ENCODE data around the gene CBARP. TPM values are rescaled to one million over a fixed set of nuclear protein-coding genes. Genes with fewer than 3 reads are reported as not detected.
A peak's percentile ranks its signal among the peaks of the same experiment; 100 is the strongest.

The CBARP gene
- total RNA-seq, 1 donor from 2014 or later = 3.9 TPM

DNA sequence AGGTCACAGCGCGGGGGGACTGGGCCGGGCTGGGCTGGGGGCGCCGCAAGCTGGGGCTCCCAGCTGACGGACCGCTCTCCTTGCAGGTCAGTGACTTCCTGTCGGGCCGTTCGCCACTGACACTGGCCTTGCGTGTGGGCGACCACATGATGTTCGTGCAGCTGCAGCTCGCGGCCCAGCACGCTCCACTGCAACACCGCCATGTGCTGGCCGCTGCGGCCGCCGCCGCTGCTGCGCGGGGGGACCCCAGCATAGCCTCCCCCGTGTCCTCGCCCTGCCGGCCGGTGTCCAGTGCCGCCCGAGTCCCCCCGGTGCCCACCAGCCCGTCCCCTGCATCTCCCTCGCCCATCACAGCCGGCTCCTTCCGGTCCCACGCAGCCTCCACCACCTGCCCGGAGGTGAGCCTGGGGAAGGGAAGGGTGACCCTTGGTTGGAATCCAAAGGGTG lies 16.3 kb upstream of the CBARP start:
- Histone ChIP-seq H3K36me3 (peaks cover 0 to 47% of the 10 kb centered on the region in 2 donors), H3K27me3 (no peaks in the 10 kb centered on the region), H3K9me3 (no peaks in the 10 kb centered on the region), H3K4me1 (peaks cover 70% of the 10 kb centered on the region), H3K4me3 (peak overlapping the region; percentile 79 to 85), H3K27ac (peak overlapping the region; percentile 100)
- no peak for TF ChIP-seq POLR2A (IDR thresholded peaks at IDR 0.05)
- TF ChIP-seq, protein P1, sequence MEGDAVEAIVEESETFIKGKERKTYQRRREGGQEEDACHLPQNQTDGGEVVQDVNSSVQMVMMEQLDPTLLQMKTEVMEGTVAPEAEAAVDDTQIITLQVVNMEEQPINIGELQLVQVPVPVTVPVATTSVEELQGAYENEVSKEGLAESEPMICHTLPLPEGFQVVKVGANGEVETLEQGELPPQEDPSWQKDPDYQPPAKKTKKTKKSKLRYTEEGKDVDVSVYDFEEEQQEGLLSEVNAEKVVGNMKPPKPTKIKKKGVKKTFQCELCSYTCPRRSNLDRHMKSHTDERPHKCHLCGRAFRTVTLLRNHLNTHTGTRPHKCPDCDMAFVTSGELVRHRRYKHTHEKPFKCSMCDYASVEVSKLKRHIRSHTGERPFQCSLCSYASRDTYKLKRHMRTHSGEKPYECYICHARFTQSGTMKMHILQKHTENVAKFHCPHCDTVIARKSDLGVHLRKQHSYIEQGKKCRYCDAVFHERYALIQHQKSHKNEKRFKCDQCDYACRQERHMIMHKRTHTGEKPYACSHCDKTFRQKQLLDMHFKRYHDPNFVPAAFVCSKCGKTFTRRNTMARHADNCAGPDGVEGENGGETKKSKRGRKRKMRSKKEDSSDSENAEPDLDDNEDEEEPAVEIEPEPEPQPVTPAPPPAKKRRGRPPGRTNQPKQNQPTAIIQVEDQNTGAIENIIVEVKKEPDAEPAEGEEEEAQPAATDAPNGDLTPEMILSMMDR (IDR thresholded peaks at IDR 0.05) = no peak
- no peak for TF ChIP-seq POLR2AphosphoS5 (IDR thresholded peaks at IDR 0.05; ENCODE audit: insufficient read depth in 1 of 2, low read depth in 1 of 2)
- no peak for DNase-seq (ENCODE audit: extremely low spot score in 2 of 2)
- intact Hi-C loops (cut with DNase I) = no loop called here

DNA sequence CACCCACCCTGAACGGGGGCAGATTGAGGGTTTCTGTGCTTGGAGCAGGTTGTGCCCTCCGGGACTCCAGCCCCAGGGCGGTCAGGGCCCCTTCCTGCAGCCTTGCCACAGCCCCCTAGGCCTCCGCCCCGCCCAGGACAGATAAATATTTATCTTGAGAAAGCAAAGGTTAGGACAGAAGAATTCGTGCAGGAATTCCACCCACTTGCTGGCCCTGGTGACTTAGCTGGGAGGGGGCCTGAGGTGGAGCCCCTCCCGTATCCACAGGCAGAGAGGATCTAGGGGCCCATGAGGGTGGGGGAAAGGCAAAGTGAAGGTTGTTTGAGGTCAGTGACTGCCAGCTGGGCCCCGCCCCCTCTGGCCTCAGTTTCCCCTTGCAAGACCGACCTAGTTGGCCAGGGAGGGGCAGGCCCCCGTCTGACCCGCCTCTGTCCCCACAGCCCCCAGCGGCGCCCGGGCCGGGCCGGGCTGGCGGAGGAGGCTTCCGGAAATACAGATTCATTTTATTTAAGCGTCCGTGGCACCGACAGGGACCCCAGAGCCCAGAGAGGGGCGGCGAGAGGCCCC lies 15.8 kb upstream of the CBARP start:
- intact Hi-C loops (cut with DNase I) = no loop called here
- H3K4me1 ChIP-seq = peaks cover 65% of the 10 kb centered on the region
- peak overlapping the region; percentile 79 to 85 for H3K4me3 ChIP-seq
- no peak for TF ChIP-seq POLR2A (IDR thresholded peaks at IDR 0.05)
- peak in 1 of 2 donors; percentile 74 for TF ChIP-seq POLR2AphosphoS5 (IDR thresholded peaks at IDR 0.05; ENCODE audit: insufficient read depth in 1 of 2, low read depth in 1 of 2)
- TF ChIP-seq, protein P1 (IDR thresholded peaks at IDR 0.05) = no peak
- no peaks in the 10 kb centered on the region for H3K27me3 ChIP-seq
- H3K9me3 ChIP-seq = no peaks in the 10 kb centered on the region
- peak overlapping the region; percentile 100 for H3K27ac ChIP-seq
- peaks cover 0 to 47% of the 10 kb centered on the region in 2 donors for H3K36me3 ChIP-seq
- DNase-seq (ENCODE audit: extremely low spot score in 2 of 2) = no peak

DNA sequence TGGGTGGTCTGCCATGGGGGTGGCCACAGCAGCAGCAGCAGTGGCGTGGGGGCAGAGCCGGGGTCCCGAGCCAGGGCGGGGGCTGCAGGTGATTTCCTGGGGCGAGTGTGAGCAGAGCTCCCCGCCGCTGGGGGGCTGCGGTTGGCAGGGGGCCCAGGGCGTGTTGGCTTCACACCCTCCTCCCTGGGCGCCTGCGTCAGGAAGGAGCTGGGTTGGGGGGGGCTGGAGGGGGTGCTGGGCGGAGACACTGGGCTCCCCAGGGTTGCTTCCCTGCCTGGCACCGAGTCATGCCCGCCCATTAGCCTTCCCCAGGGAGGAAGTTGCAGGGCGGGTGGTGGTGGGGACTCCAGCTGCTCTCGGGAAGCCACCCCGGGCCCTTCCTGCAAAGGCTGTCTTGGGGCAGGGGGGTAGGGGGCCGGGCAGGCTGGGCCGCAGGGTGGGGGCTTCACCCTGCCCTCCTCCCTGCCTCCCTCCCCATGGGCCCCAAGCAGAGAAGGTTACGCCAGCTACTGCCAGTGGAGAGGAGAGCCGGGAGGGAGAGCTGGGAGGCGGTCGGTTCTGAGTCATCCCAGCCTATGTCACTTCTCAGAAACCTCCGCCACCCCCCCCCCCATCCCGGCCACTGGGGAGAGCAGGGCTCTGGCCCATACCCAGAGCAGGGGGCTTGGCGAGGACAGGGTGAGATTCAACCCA lies 15.2 kb upstream of the CBARP start:
- no peak for DNase-seq (ENCODE audit: extremely low spot score in 2 of 2)
- TF ChIP-seq, protein P1 (IDR thresholded peaks at IDR 0.05) = peak in 1 of 3 experiments; percentile 5
- TF ChIP-seq POLR2AphosphoS5 (IDR thresholded peaks at IDR 0.05; ENCODE audit: insufficient read depth in 1 of 2, low read depth in 1 of 2) (peak; percentile 18 to 70), POLR2A (IDR thresholded peaks at IDR 0.05) (no peak)
- H3K27ac ChIP-seq = peak overlapping the region; percentile 100
- H3K27me3 ChIP-seq = no peaks in the 10 kb centered on the region
- H3K9me3 ChIP-seq = no peaks in the 10 kb centered on the region
- H3K36me3 ChIP-seq = peaks cover 0 to 43% of the 10 kb centered on the region in 2 donors
- H3K4me3 ChIP-seq = peak overlapping the region; percentile 79 to 85
- intact Hi-C loops (cut with DNase I) = loop anchor here (1.0 kb wide), 1 partner anchor 8 kb away; no protein-coding TSS in a partner anchor
- peaks cover 62% of the 10 kb centered on the region for H3K4me1 ChIP-seq

DNA sequence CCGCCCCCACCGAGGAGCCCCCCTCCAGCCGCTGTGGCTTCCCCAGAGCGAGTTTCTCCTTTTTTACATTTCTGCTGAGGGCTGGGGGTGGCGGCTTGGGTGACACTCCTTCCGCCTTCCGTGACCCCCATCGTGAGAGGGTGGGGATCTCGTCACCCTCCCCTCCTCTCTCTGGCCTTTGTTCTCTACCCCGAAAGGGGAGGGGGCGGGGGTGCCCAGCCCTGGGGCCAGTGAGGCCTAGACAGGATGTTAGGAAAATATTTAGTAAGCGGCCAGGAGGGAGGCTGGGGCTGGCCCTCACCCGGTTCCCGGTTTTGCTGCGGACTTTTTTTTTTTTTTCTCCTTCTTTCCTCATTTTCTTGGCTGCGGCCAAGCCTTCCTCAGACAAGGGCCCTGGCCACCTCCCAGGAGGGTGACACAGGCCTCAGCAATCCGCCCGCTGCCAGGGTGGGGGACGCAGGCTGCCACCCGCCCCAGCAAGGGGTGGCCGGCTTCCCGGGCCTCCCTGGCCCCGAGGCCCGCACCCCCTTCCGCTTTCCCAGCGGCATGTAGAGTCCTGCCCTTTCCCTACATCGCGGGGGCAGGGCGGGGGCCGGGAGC lies 14.5 kb upstream of the CBARP start:
- Histone ChIP-seq H3K36me3 (peaks cover 0 to 36% of the 10 kb centered on the region in 2 donors), H3K27ac (peak overlapping the region; percentile 100), H3K9me3 (no peaks in the 10 kb centered on the region), H3K4me3 (peak overlapping the region; percentile 79 to 85), H3K27me3 (no peaks in the 10 kb centered on the region), H3K4me1 (peaks cover 62% of the 10 kb centered on the region)
- intact Hi-C loops (cut with DNase I) = loop anchor here (1.0 kb wide), 1 partner anchor 9 kb away; no protein-coding TSS in a partner anchor
- no peak for DNase-seq (ENCODE audit: extremely low spot score in 2 of 2)
- peak; percentile 46 to 86 for TF ChIP-seq POLR2AphosphoS5 (IDR thresholded peaks at IDR 0.05; ENCODE audit: insufficient read depth in 1 of 2, low read depth in 1 of 2)
- TF ChIP-seq, protein P1 (IDR thresholded peaks at IDR 0.05) = no peak
